HFF-Myc (cell line): ENCODE measurements around the gene ANAPC4.

Experiments
- DNase-seq: peaks from one replicate; pipeline ENCODE4 v3.0.0-alpha.2; 2011; ENCODE audit warnings: low read depth; ENCODE audit errors: extremely low read depth
- H3K4me3 ChIP-seq: replicated peaks from 2 replicates; pipeline ENCODE4 v1.5.1; 2011; ENCODE audit warnings: low read depth, mild to moderate bottlenecking, control low read depth, low read length
- TF ChIP-seq, protein P1 (sequence below): IDR thresholded peaks from 2 replicates; pipeline ENCODE4 v1.5.1; 2012; ENCODE audit warnings: mild to moderate bottlenecking, low read depth, low read length, control low read depth; ENCODE audit errors: missing control alignments

ANAPC4 gene

DNA sequence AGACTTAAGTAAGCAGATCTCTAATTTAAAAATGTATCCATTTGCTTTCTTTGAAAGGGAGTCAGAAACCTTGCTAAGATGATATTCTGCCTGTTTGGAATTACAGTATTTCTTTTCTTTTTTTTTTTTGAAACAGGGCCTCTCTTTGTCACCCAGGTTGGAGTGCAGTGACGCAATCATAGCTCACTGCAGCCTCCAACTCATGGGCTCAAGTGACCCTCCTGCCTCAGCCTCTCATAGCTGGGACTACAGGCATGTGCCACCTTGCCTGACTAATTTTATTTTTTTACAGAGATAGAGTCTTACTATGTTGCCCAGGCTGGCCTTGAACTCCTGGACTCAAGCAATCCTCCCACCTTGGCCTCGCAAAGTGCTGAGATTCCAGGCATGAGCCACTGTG lies 40.0 kb downstream of the ANAPC4 start:
- DNase-seq, result no peak
- TF ChIP-seq, protein P1, sequence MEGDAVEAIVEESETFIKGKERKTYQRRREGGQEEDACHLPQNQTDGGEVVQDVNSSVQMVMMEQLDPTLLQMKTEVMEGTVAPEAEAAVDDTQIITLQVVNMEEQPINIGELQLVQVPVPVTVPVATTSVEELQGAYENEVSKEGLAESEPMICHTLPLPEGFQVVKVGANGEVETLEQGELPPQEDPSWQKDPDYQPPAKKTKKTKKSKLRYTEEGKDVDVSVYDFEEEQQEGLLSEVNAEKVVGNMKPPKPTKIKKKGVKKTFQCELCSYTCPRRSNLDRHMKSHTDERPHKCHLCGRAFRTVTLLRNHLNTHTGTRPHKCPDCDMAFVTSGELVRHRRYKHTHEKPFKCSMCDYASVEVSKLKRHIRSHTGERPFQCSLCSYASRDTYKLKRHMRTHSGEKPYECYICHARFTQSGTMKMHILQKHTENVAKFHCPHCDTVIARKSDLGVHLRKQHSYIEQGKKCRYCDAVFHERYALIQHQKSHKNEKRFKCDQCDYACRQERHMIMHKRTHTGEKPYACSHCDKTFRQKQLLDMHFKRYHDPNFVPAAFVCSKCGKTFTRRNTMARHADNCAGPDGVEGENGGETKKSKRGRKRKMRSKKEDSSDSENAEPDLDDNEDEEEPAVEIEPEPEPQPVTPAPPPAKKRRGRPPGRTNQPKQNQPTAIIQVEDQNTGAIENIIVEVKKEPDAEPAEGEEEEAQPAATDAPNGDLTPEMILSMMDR, result no peak

DNA sequence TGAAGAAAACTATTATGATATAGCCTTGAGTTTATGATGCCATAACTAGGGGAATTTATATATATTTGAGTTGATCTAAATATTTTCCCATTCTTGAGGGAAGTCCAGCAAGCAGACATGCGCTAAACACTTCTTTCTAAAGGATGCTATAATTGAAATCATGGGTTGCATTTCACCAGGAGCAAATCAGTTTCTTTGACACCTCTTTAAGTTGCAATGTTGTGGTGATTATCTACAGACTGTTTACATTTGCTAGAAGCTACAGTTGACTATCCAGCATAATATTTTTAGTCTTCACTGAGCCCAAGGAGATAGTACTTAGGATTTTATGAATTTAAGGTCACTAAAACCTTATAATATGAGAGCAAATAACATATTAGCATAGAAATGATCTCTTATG lies 43.9 kb downstream of the ANAPC4 start:
- no peak overlapping the region for H3K4me3 ChIP-seq
- TF ChIP-seq, protein P1, result no peak
- no peak for DNase-seq

More for the DNA sequence above, 40.0 kb downstream of the ANAPC4 start:
- no peak overlapping the region for H3K4me3 ChIP-seq

DNA sequence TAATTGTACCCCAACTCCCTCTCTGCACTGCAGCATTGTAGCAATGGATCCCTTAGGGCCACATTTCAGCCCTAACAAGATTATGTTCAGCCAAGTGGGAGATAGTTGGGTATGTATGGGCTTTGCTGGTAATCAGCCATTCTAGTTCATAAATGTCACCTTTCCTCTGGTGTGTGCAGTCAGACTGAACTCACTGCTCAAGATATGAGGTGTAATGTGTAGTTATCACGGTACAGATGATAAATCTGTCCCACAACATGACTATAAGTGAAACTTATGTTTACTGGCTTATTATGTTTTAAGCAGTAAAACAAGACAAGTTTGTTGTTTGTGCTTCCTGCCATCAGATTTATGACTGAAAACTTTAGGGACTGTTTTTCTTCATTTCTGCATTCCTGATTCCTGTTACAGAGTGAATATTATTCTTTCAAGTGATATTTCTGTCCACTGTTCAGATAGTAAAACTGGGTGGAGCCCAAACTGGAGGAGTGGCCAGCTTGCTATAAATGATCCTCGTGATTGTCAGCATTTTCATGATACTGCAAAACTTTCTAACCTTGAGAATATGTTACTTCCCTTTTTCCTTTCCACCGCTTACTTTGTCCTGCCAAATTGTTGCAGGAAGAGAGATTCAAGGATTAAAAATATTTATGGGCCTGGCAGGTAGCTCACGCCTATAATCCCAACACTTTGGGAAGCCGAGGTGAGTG lies 44.9 kb downstream of the ANAPC4 start:
- no peak for DNase-seq
- H3K4me3 ChIP-seq, result no peak overlapping the region
- TF ChIP-seq, protein P1, result no peak

DNA sequence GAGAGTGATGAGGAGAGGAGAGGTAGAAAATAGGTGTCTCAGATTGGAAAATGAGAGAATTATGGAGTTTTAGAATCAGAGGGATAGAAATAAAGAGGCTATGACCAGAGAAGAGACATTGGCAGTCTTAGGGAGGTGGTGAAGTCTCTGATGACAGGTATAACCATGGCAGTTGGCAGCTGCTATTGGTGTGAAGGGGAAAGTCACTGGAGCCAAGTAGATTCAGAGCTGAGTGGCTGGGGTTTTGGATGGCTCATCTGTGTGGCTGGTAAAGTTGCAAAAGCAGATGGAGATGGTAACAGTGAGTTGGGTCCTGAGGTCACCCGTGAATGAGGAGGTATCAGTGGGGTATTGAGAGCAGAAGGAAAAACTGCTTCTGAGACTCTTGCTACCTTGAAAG lies 46.5 kb downstream of the ANAPC4 start:
- no peak for DNase-seq
- no peak overlapping the region for H3K4me3 ChIP-seq
- TF ChIP-seq, protein P1, result no peak

DNA sequence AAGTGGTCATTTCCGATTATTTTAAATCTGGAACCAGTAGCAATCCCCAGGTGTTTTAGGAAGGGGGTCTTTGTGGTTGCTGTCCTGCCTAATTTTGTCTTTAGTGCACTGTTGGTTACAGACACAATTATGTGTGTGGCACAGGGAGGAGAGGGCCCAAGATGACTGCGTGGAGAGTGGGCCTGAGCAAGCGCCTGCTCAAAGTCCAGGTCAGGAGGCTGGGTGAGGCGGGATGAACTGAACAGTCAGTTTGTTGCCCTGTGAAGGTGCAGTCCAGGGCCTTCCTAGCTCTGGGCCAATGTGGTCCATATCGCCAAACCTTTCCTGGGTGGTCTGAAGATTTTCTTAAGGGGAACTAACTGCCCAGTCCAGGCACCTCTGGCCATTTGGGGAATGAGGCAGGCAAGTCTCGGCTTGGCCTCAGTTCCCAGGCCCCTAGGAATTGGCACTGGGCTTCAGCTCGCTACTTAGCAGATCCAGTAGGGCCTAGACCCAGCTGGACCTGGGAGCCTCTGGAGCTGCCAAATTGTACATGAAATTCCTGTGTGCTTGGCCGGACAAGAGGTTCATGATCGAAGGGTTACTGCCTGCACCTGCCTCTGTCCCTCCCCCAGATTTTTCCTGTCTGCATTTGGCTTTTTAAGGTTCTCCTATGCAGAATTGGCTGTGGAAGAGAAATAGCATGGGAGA lies 47.6 kb downstream of the ANAPC4 start:
- DNase-seq, result no peak
- H3K4me3 ChIP-seq, result no peak overlapping the region
- TF ChIP-seq, protein P1, result no peak

DNA sequence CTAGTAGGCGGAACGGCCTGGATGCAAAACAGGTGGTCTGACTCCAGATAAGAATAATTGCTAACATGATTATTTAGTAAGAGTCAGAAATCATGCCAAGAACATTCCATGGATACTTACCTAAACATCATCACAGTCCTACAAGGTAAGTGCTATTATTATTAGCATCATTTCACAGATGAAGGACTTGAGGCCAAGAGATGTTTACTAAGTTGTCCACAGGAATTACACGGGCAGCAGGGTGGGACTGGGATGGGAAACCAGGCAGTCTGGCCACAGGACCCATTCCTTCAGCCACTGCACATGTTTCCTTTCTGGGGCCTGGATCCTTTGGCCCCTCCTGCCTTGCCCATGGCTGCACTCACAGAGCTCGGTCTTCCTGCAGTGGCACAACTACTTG lies 48.3 kb downstream of the ANAPC4 start:
- no peak for DNase-seq
- TF ChIP-seq, protein P1, result no peak
- H3K4me3 ChIP-seq, result no peak overlapping the region
